ENCODE measurements around the gene GOLGA6L22. TPM values are rescaled to one million over a fixed set of nuclear protein-coding genes. Genes with fewer than 3 reads are reported as not detected.

GOLGA6L22 gene, protein sequence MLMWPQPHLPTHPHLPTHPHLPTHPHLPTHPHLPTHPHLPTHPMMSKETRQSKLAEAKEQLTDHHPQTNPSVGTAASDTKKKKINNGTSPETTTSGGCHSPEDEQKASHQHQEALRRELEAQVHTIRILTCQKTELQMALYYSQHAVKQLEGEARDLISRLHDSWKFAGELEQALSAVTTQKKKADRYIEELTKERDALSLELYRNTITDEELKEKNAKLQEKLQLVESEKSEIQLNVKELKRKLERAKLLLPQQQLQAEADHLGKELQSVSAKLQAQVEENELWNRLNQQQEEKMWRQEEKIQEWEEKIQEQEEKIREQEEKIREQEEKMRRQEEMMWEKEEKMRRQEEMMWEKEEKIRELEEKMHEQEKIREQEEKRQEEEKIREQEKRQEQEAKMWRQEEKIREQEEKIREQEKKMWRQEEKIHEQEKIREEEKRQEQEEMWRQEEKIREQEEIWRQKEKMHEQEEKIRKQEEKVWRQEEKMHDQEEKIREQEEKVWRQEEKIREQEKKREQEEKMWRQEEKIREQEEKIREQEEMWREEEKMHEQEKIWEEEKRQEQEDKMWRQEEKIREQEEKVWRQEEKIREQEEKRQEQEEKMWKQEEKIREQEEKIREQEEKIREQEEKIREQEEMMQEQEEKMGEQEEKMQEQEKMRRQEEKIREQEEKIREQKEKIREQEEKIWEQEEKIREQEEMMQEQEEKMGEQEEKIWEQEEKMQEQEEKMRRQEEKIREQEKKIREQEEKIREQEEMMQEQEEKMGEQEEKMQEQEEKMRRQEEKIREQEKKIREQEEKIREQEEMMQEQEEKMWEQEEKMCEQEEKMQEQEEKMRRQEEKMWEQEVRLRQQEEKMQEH
- not detected in 2 replicates for total RNA-seq

GRCh38 chr15:22458603-22459002 is at the start of gene GOLGA6L22:
TSS of gene GOLGA6L22 (plus strand) at chr15:22458903. CDS start at chr15:22458994, 91 bp downstream.

Small RNA genes within 50 kb of the gene (small RNA-seq; reads per million reads assigned to genes)
- not detected for gene RN7SL545P
